Vagina (tissue), 2 donors: ENCODE data around the gene PPM1N.

Source experiments
- POLR2A ChIP-seq, 2 donors: fragments of 450-650 bp; IDR thresholded peaks; one replicate each; pipeline ENCODE4 v1.6.1; 2017; ENCODE audit warnings: antibody characterized with exemption in 2 of 2, mild to moderate bottlenecking in 2 of 2, moderate library complexity in 2 of 2
- TF ChIP-seq, protein P1 (sequence below), 3 experiments: fragments of 450-650 bp in 2 of 3; fragments of 200-600 bp in 1 of 3; sonication (generic) in 1 of 3; IDR thresholded peaks; one replicate each; pipeline ENCODE4 v1.5.1; 2017 to 2019; ENCODE audit warnings: antibody characterized with exemption in 3 of 3, mild to moderate bottlenecking in 2 of 3, moderate library complexity in 2 of 3

DNA sequence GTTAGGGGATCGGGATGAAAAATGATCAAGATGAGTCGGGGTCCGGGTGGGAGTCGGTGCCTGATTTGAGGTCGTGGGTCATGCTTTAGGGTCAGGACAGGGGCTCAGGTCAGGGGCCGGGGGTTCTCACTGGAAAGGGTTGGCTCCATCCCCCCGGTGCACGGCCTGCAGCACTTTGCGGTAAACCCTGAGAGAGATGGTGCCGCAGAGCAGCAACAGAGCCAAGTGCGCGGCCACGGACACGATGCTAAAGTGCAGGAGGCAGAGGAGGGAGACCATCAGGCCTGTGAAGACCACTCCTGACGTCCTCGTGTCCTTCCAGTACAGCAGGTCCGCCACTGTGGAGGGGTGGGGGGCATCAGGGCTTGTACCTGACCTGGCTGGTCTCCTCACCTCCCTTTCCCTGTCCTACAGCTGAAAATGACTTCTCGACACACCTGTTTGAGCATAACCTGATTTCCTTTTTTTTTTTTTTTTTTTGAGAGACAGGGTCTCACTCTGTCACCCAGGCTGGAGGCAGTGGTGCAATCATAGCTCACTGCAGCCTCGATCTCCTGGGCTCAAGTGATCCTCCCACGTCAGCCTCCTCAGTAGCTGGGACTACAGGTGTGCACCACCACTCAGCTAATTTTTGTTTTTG, 8.9 kb upstream of the PPM1N start:
- TF ChIP-seq, protein P1, sequence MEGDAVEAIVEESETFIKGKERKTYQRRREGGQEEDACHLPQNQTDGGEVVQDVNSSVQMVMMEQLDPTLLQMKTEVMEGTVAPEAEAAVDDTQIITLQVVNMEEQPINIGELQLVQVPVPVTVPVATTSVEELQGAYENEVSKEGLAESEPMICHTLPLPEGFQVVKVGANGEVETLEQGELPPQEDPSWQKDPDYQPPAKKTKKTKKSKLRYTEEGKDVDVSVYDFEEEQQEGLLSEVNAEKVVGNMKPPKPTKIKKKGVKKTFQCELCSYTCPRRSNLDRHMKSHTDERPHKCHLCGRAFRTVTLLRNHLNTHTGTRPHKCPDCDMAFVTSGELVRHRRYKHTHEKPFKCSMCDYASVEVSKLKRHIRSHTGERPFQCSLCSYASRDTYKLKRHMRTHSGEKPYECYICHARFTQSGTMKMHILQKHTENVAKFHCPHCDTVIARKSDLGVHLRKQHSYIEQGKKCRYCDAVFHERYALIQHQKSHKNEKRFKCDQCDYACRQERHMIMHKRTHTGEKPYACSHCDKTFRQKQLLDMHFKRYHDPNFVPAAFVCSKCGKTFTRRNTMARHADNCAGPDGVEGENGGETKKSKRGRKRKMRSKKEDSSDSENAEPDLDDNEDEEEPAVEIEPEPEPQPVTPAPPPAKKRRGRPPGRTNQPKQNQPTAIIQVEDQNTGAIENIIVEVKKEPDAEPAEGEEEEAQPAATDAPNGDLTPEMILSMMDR (IDR thresholded peaks at IDR 0.05), result no peak
- no peak for TF ChIP-seq POLR2A (IDR thresholded peaks at IDR 0.05)
